SK-N-SH treated with all-trans-retinoic acid at 6 μM for 48 hours (cell line): ENCODE data around the gene SLC34A3.

Source experiments
- CREB5 ChIP-seq: fragments of 250-450 bp; sonication (Bioruptor Pico); IDR thresholded peaks from 2 replicates; pipeline ENCODE4 v1.5.1; 2020; ENCODE audit warnings: low read depth, mild to moderate bottlenecking, moderate library complexity
- CSDC2 ChIP-seq: fragments of 250-450 bp; sonication (Bioruptor Pico); IDR thresholded peaks from 2 replicates; pipeline ENCODE4 v1.5.0; 2020; ENCODE audit warnings: mild to moderate bottlenecking, moderate library complexity
- ESRRG ChIP-seq: fragments of 250-450 bp; sonication (Bioruptor Pico); IDR thresholded peaks from 2 replicates; pipeline ENCODE4 v1.6.1; 2021; ENCODE audit warnings: mild to moderate bottlenecking
- ISL1 ChIP-seq: fragments of 250-450 bp; sonication (Bioruptor Pico); IDR thresholded peaks from 2 replicates; pipeline ENCODE4 v2.1.2; 2022; ENCODE audit warnings: mild to moderate bottlenecking, moderate library complexity
- PATZ1 ChIP-seq: fragments of 250-450 bp; sonication (Bioruptor Pico); IDR thresholded peaks from 2 replicates; pipeline ENCODE4 v1.8.0; 2020; ENCODE audit warnings: mild to moderate bottlenecking, moderate library complexity, borderline replicate concordance
- PPARA ChIP-seq: fragments of 250-450 bp; sonication (Bioruptor Pico); IDR thresholded peaks from 2 replicates; pipeline ENCODE4 v1.5.0; 2020; ENCODE audit warnings: mild to moderate bottlenecking, borderline replicate concordance
- RARB ChIP-seq: fragments of 250-450 bp; sonication (Bioruptor Pico); IDR thresholded peaks from 2 replicates; pipeline ENCODE4 v1.8.0; 2021; ENCODE audit warnings: mild to moderate bottlenecking, moderate library complexity
- TSHZ2 ChIP-seq: fragments of 250-450 bp; sonication (Bioruptor Pico); IDR thresholded peaks from 2 replicates; pipeline ENCODE4 v1.5.0; 2020; ENCODE audit warnings: mild to moderate bottlenecking, moderate library complexity
- ZFP3 ChIP-seq: fragments of 250-450 bp; sonication (Bioruptor Pico); IDR thresholded peaks from 2 replicates; pipeline ENCODE4 v1.5.0; 2020; ENCODE audit warnings: mild to moderate bottlenecking, moderate library complexity
- ZNF565 ChIP-seq: fragments of 450-650 bp; formaldehyde crosslinking; conservative IDR thresholded peaks from 2 replicates; pipeline ENCODE4 v1.5.0; 2020; ENCODE audit warnings: low read depth, mild to moderate bottlenecking, moderate library complexity
- ZNF8 ChIP-seq: fragments of 450-650 bp; formaldehyde crosslinking; IDR thresholded peaks from 2 replicates; pipeline ENCODE4 v1.5.0; 2020; ENCODE audit warnings: mild to moderate bottlenecking, moderate library complexity

- TF ChIP-seq TSHZ2 (no peak), ZNF565 (no peak), RARB (no peak), ESRRG (CRISPR knock-in tag) (no peak), PPARA (CRISPR knock-in tag) (no peak), CREB5 (CRISPR knock-in tag) (no peak), CSDC2 (no peak), ISL1 (CRISPR knock-in tag) (no peak), ZFP3 (CRISPR knock-in tag) (no peak), ZNF8 (CRISPR knock-in tag) (no peak), PATZ1 (CRISPR knock-in tag) (no peak)
Measured at GRCh38 chr9:137216188-137216965, 14.3 kb upstream of the SLC34A3 start.
